CD4-positive, alpha-beta T cell treated with Interleukin-12 subunit alpha and Interleukin-12 subunit beta, for 1 hour (primary cell): Measurements from ENCODE around the gene ELMOD1.

Source experiments
- DNase-seq: peaks from one replicate; pipeline ENCODE4 v3.0.0-alpha.2; 2020

Gene ELMOD1

GRCh38 chr11:107651672-107652071, 60.7 kb downstream of the ELMOD1 start:
- DNase-seq: no peak

GRCh38 chr11:107653076-107653475, 62.1 kb downstream of the ELMOD1 start:
- no peak for DNase-seq

- no peak for DNase-seq
Observed at GRCh38 chr11:107655602-107656001, 64.7 kb downstream of the ELMOD1 start.

- DNase-seq: no peak
Observed at GRCh38 chr11:107659310-107659709, 68.4 kb downstream of the ELMOD1 start.

- no peak for DNase-seq
Observed at GRCh38 chr11:107660066-107660465, 69.1 kb downstream of the ELMOD1 start.

- no peak for DNase-seq
Observed at GRCh38 chr11:107661656-107662055, 70.7 kb downstream of the ELMOD1 start.

- no peak for DNase-seq
Observed at GRCh38 chr11:107665018-107665417, 74.1 kb downstream of the ELMOD1 start.

GRCh38 chr11:107666911-107667613, 76.1 kb downstream of the ELMOD1 start:
- DNase-seq: no peak

- no peak for DNase-seq
Observed at GRCh38 chr11:107669191-107669740, 78.3 kb downstream of the ELMOD1 start.

- DNase-seq: no peak
Observed at GRCh38 chr11:107669893-107670601, 79.1 kb downstream of the ELMOD1 start.

GRCh38 chr11:107675902-107676301, 85.0 kb downstream of the ELMOD1 start:
- no peak for DNase-seq

- DNase-seq: no peak
Observed at GRCh38 chr11:107676336-107677057, 85.5 kb downstream of the ELMOD1 start.

- DNase-seq: no peak
Observed at GRCh38 chr11:107677924-107678631, 87.1 kb downstream of the ELMOD1 start.

GRCh38 chr11:107678632-107678971, 87.7 kb downstream of the ELMOD1 start:
- no peak for DNase-seq

- no peak for DNase-seq
Observed at GRCh38 chr11:107679255-107680024, 88.5 kb downstream of the ELMOD1 start.

- DNase-seq: no peak
Observed at GRCh38 chr11:107682171-107682570, 91.2 kb downstream of the ELMOD1 start.

- no peak for DNase-seq
Observed at GRCh38 chr11:107682572-107682971, 91.6 kb downstream of the ELMOD1 start.

GRCh38 chr11:107683061-107683460, 92.1 kb downstream of the ELMOD1 start:
- no peak for DNase-seq

GRCh38 chr11:107683807-107684206, 92.9 kb downstream of the ELMOD1 start:
- DNase-seq: no peak

- no peak for DNase-seq
Observed at GRCh38 chr11:107688322-107688918, 97.5 kb downstream of the ELMOD1 start.

GRCh38 chr11:107689317-107690202, 98.6 kb downstream of the ELMOD1 start:
- peak; percentile 55 for DNase-seq
